Measurements from ENCODE around the gene INAVA.

The INAVA gene, protein sequence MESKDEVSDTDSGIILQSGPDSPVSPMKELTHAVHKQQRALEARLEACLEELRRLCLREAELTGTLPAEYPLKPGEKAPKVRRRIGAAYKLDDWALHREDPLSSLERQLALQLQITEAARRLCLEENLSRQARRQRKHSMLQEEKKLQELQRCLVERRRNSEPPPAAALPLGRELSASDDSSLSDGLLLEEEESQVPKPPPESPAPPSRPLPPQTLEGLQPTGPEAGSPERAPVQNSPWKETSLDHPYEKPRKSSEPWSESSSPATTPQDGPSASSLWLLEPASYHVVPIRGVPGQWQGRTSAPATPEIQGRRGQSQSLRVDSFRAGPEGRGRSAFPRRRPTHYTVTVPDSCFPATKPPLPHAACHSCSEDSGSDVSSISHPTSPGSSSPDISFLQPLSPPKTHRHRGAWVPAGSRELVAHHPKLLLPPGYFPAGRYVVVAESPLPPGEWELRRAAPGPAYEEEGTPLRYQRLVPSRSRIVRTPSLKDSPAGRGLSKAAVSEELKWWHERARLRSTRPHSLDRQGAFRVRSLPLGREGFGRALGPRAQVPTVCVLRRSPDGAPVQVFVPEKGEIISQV

DNA sequence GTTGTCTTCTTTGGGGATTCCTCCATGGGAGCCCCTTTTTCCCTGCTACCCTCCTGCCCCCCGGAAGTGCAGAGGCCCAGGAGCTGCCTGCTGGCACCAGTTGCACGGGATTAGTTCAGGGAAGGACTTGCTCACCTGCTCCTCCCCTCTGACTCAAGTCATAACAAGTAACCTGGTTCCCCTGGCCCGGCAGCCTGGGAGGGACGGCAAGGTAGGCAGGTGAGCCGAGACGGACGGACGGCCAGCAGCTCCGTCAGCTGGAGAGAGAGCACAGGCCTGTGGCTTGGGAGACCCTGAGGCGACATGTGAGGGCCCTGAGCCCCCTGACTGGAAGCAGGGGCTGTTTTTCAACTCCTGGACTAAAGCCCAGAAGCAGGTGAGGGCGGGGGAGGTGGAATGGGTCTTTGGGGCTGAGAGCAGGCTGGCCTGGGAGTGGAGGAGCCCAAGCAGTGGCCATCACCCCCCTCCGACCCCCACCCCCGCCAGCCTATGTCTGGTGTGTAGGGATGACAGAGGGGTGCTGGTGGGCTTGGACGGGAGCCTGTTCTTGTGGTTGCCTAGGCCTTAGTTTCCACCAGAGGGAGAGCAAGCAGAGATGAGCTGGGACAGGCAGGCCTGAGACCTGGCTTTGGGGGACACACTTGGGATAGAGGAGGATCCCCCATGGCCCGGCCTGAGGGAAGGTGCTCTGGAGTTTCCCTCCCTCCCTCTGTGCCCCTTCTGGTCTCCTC is at the start of gene INAVA:
INAVA (plus strand) TSS at position 189 of the 731 bp plus-strand sequence. CDS start 3,501 bp downstream, outside the sequence.
- no peak for DNase-seq

DNA sequence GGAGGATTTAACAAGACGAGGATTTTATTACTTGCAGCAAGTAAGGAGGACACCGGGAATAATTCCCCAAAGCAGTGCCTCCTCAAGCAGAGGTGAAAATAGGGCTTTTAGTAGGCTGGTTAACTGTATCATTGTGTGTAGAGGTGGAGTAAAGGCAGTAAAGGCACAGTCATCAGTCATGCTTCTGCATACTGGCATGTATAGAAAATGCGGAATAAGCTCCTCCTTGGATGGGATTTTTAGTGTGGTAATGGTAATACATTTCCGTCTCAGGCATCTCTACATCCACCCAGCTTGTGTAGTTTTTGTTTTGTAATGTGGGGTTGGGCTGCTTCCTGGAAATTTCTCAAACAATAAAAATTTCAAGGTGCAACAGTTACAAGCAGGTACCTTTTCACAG is 49.3 kb upstream of the INAVA start:
- no peak for DNase-seq

DNA sequence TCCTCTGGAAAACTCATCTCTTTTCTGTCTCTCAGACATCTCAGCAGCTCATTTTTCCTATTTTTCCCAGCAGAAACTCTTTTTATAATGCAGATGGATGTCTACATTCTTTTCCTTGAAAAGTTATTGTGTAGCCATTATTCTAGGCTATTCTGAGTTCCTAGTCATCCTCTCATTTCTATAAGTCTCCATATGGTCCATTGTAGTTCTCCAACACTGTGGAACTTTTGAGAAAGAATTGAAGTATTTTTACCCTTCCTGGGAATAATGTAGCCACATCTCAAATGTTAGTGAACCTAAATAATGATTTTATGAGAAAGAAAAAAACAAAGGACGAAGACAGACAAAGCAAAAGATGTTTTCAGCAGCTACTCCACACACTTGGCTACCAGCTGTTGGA is 48.3 kb upstream of the INAVA start:
- no peak for DNase-seq

DNA sequence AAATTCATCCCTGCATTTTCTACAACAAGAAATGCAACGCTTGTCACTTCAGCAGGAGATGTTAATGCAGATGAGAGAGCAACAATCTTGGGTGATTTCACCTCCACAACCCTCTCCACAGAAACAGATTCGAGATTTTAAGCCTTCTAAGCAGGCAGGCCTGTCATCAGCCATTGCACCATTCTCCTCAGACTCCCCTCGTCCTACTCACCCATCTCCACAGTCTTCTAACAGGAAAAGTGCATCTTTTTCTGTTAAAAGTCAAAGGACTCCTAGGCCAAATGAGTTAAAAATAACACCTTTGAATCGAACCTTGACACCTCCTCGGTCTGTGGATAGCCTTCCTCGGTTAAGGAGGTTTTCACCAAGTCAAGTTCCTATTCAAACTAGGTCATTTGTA is 45.3 kb upstream of the INAVA start:
- DNase-seq: no peak

DNA sequence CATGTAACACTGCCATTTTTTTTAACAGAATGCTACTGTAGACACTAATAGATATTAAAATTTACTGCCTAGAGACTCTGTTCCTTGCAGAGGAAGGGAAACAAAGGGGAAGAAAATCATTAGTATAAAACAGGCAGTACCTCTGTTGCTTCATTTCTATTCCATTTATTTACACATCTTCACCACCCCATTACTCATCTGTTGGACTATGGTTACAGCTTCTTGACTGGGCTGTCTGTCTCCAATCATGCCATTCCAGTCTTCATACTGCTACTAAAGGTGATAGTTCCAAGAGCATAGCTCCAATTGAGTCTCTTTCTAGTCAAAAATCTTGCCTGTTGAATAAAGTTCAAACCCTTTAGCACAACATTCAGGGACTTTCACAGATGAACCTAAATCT is 44.1 kb upstream of the INAVA start:
- DNase-seq: no peak

DNA sequence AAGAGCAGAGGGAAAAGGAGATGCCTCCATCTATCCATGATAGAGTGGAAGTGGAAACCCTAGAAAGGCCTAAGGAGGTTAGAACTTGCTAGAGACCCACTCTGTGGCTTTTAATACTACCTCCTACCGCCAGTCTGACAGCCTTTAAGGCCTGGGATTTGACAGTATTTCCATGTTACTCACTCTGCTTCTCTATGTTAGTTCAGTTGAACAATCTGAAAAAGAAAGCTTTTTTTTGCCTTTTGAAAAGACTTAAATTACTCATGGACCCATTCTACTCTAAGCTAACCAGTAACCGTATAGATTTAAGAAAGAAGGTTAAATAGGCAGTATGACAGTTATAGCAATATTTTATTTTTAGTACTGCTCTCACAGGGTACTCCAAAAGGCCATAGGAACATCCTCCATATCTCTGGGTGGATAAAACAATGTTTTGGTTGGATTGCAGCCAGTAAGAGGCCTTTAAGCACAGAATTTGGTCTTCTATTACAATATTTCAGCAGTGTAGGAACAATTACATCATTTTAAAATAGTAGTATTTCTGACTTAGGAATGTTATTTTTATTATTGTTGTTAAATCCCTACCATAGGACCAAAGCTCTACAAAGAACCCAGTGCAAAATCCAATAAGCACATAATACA is 37.9 kb upstream of the INAVA start:
- DNase-seq: no peak

DNA sequence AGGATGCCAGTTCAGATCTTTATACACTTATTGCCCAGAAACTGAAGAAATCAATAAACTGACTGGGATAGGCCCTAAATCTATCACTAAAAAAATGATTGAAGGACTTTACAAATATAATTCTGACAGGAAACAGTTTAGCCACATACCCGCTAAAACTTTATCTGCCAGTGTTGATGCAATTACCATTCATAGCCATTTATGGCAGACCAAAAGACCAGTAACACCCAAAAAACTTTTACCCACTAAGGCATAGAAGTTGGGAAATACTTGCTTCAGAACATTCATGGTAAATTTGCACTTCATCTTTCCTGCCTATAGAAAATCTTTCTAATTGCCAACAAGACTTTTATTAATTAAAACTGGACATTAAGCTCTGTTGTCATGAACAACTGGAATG is 36.9 kb upstream of the INAVA start:
- no peak for DNase-seq

DNA sequence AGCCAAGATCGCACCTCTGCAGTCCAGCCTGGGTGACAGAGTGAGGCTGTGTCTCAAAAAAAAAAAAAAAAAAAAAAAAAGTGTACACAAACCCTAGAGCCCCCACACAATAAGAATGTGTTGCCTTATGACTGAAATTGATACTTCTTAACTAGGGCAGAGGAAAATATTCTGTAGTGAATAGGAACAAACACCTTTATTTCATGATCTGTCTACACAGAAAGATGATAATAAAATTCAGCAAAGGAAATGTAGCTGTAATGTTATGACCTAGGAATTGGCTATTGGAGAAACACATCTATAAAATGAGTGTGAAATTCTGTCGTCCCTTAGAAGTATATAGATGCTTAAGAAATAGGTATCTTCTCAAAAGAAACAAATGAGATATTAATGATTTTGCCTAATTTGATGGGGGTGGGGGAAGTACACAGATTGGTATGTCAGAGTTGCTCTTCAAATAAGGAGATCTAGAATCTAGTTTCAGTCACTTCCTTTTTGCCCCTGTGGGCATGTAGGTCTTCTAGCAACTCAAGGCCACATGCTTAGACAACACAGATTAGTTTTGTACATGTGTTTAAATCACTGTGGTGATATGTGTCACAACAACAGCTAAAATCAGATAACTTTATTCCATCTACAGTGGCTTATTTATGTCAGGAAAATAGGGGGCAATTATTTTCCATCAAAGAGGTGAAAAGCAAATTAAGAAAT is 32.6 kb upstream of the INAVA start:
- DNase-seq: no peak

DNA sequence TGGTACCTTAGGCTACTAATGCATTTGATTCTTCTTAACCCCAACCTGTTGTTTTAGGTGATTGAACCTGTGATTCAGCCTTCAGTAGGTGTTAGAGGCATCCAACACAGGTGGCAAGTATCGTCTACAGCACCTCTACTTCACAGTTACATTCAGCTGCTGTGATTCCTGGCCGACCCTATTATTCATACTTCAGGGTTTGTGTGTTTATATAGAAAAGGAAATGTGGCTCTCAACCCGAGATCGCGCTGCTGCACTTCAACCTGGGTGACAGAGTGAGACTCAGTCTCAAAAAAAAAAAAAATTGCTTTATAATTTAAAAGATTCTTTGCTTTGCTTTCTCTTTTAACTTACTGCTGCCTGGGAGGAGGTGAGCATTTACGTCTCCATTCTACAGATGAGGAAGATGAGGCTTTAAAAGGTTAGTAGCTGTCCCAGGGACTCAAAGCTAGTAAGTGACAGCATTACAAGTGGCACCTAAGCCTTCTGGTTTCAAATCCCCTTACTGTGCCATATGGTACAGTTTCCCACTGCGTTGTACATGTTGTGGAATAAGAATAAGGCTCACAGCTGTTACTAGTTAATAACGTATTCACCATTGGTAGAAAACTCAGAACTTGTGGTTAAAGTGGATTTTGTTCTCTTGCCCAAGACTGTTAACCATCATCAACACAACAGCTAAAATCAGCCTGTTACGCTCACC is 31.8 kb upstream of the INAVA start:
- peak; percentile 80 to 93 for DNase-seq

DNA sequence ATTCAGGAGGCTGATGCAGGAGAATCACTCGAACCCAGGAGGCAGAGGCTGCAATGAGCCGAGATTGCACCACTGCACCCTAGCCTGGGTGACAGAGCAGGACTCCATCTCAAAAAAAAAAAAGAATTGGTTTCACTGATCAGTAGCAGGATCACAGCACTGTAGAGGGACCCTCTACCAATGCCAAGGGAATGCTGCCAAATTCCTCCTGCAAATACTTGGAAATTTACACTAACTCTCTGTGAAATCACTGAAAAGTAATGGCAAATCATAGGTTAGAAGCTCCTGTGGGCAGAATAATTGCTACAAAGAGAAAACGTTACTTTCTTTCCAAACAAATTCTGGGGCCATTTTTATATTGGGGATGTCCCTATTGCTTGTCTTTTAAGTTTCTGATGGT is 28.6 kb upstream of the INAVA start:
- no peak for DNase-seq

DNA sequence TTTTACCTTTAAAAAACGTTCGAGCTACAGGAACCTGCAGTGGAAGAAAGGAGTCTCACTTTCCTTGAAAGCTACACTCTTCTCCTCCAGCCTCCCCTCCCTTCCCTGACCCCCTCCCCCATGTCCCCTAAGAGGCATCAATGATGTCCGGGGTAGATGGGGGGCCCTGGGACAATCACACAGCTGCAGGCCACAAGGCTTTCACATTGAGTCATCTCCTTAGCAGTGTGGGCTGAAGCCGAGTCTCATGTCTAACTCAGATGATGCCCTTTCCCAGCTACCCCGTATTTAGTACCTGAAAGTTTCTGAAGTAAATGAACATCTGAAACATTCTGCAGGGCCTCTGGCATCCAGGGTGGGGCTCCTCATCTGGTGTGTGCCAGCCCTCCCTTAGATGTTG is 28.2 kb upstream of the INAVA start:
- no peak for DNase-seq

DNA sequence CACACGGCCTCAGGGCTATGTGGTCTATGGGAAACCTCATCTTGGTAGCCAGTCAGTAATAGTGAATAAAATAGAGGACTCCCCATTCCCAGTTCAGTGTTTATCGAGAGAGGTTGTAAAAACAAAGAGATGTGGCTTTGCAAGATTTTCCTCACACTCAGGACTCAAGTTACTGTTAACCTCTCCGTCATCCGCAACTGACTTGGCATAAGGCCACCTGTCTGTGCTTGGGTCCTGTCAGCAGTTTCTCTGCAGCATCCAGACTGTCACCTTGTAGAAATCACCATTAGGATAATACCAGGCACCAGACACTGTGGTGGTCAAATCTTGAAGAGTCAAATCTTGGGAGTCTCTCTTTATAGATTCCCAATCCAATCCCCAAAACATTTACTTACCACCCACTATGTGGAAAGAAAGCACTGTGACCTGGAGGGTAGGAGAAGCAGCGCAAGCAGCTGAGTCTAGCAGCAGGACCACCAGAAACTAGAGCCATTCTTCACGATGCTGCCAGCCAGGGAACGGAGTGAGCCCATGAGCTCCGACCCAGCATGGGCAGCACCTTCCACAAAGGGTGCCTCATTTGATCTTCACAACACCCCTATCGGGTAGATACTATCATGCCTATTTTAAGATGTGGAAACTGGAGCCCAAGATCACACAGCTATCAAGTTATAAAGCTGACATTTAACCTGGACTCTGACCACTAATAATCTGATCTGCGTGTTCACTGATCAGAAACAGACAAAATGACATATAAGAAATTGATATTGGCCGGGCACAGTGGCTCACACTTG is 27.5 kb upstream of the INAVA start:
- peak in 1 of 2 experiments; percentile 13 for DNase-seq

DNA sequence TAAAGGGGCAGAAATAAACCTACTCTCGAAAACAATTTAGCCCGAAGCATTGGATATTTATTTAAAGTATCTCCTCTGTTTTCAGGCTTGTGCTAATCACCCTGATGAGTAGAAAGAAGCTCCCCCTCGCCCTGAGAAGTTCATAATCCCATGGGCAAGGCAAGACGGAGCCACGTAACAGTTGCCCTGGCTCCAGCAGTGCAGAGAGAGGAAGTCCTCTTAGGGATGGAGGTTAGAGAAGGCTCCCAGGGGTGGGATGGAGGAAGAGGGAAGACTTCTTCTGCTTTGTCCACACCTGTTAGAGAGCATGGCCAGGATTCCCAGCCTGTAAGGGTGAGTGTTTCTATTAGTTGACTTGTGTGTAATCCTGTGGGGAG is 25.3 kb upstream of the INAVA start:
- DNase-seq: no peak

DNA sequence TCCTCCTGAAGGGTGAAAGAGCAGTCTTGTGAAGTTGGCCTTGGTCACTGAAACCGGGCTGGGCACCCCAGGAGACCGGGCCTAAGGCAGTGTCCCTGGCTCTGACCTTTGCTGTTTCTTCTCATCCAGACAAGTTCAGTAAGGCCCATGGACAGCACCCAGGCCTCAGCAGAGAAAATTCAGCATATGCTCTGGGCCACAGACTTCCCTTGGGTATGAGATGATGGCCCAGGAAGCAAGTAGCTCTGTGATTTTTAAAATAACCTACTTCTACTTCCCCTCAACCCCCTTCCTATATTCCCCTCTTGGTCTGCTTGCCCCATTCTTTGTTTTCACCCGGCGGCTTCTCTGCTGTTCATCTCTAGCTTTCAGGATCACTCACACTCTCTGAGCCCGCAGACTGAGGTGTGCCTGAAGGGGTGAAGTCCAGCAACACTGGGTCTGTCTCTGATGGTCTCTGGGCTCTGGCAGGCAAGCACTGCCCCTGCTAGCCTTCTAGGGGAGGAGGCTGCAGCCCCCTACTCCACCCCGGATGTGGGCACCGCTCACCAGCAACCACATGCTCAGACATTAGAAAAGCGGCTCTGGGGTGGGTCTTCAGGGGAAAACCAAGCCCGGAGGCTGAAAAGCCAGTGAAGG is 24.8 kb upstream of the INAVA start:
- no peak for DNase-seq

DNA sequence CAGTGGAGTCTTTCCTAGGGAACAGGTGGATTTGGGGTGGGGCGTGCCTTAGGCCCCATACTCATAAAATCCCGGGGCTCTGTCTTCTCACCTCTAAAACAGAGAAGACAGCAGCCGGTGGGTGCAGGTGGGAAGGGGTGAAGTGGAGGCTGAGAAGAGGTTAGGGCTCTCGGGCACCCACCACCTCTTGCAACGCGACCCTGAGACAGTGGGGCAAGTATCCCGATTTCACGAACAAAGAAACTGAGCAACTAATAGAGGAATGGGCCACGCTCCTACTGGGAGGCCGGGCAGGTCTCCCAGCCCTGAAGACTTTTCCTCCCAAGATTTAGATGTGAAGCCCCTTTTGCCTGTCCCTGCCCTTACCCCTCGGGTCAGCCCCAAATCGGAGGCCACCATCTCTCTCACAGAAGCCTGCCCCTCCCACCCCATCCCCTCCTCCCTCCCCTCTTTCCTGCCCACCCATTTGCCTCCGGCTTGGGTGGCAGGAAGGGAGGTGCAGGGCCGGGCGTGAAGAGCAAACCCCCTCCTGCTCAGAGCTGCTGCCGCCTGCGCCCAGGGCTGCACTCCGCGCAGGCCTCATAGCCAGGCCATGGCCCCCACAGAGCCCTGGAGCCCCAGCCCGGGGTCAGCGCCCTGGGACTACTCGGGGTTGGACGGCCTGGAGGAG is 22.1 kb upstream of the INAVA start, which contains the start of gene GPR25:
GPR25 (plus strand) TSS at position 536 of the 670 bp plus-strand sequence; CDS start at position 593, 57 bp downstream.
- no peak for DNase-seq

DNA sequence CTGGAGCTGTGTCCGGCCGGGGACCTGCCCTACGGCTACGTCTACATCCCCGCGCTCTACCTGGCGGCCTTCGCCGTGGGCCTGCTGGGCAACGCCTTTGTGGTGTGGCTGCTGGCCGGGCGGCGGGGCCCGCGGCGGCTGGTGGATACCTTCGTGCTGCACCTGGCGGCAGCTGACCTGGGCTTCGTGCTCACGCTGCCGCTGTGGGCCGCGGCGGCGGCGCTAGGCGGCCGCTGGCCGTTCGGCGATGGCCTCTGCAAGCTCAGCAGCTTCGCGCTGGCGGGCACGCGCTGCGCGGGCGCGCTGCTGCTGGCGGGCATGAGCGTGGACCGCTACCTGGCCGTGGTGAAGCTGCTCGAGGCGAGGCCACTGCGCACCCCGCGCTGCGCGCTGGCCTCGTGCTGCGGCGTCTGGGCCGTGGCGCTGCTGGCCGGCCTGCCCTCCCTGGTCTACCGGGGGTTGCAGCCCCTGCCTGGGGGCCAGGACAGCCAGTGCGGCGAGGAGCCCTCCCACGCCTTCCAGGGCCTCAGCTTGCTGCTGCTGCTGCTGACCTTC is 21.5 kb upstream of the INAVA start:
- DNase-seq: no peak

DNA sequence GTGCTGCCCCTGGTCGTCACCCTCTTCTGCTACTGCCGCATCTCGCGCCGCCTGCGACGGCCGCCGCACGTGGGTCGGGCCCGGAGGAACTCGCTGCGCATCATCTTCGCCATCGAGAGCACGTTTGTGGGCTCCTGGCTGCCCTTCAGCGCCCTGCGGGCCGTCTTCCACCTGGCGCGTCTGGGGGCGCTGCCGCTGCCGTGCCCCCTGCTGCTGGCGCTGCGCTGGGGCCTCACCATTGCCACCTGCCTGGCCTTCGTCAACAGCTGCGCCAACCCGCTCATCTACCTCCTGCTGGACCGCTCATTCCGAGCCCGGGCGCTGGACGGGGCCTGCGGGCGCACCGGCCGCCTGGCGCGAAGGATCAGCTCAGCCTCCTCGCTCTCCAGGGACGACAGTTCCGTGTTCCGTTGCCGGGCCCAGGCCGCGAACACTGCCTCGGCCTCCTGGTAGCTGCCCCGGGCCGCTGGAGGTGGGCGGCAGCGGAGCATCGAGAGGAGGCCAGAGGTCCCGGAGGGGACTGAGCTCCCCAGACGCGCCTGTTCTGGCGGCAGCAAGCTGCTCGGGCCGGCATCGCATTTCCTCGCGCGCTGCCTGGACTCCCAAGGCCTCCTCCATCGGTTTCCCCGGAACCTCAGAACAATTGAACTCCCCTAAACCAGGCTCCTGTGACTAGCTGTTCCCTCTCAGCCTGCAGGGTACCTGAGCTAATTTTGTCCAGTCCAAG is 20.9 kb upstream of the INAVA start:
- DNase-seq: peak in 1 of 2 experiments; percentile 57

DNA sequence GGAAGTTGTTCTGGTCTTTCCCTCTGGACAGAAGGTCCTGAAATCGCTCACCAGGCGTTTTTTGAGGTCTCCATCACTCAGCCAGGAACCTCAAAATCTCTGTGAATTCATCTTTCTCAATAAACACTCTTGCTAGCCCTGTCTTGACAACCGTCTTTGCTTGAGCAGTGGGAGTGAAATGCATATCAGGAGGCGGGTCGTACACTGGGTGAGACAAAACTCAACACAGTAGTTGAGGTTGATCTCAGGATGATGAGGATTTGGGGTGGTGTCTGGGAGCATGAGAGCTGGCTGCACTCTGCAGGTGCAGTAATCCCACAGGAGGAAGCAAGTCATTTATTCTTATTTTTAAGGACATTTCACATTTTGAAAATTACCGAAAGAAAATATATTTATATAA is 20.0 kb upstream of the INAVA start:
- DNase-seq: no peak

DNA sequence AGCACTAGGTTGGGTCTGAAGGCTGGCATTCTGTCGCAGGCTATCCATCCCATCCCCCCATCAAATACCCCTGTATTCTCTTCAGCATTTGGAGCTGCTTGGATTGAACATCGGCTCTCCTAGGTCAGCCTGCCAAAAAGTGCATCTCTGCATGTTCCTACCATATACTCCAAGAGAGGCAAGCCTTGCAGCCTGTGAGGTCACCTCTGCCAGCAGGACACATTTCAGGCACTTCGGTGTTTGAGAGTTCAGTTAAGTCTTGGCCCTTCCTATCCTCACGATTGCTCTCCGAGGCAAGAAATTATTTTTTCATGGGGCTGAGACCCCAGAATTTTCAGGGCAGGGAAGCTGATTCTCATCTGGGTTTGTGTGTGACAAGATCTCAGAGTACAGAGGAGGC is 19.3 kb upstream of the INAVA start:
- no peak for DNase-seq

Data from NCI-H524 (cell line).